PC-3 (cell line): ENCODE measurements around the gene FCRL6. TPM values are rescaled to one million over a fixed set of nuclear protein-coding genes. Genes with fewer than 3 reads are reported as not detected.

Experiments used
- ATAC-seq: fragments of 200-7000 bp; cut with Tn5 transposase; 2 replicates; pipeline ENCODE4 v1.9.1; 2020; ENCODE audit warnings: mild to moderate bottlenecking, moderate library complexity
- BruUV-seq: library from RNA; stranded (reverse); fragments of 400-500 nt; replicated peaks from 2 replicates; lab custom pipeline; 2021; lab: Mats Ljungman, UMichigan
- CTCF ChIA-PET: fragments of 300-600 bp; sonication (Branson Sonifier 250); formaldehyde crosslinking; loops from one replicate; lab custom pipeline; 2022; ENCODE audit warnings: antibody characterized with exemption; lab: Charles Lee
- POLR2A ChIA-PET: fragments of 300-600 bp; sonication (Branson Sonifier 250); formaldehyde crosslinking; loops from one replicate; lab custom pipeline; 2022; ENCODE audit warnings: antibody characterized with exemption; ENCODE audit not compliant: unreplicated experiment; lab: Charles Lee
- DNase-seq: peaks from one replicate; pipeline ENCODE4 v3.0.0-alpha.2; 2015
- H2AFZ ChIP-seq: fragments of 300-600 bp; sonication (generic); 2 replicates; pipeline ENCODE4 v1.6.0; 2016; ENCODE audit warnings: antibody characterized with exemption, low read length
- H3F3A ChIP-seq: fragments of 300-600 bp; sonication (generic); one replicate; pipeline ENCODE4 v1.6.0; 2017; ENCODE audit warnings: antibody characterized with exemption, low read length, control low read depth, mild to moderate bottlenecking; ENCODE audit not compliant: unreplicated experiment
- H3K27ac ChIP-seq: fragments of 300-600 bp; sonication (generic); 2 replicates; pipeline ENCODE4 v1.5.1; 2016; ENCODE audit warnings: mild to moderate bottlenecking, low read length
- H3K27me3 ChIP-seq: fragments of 300-600 bp; sonication (generic); 2 replicates; pipeline ENCODE4 v1.6.1; 2016; ENCODE audit warnings: low read length, mixed read lengths
- H3K36me3 ChIP-seq: fragments of 300-600 bp; sonication (generic); 2 replicates; pipeline ENCODE4 v1.6.1; 2016; ENCODE audit warnings: low read depth, mixed run types, low read length, mixed read lengths
- H3K4me1 ChIP-seq: fragments of 300-600 bp; sonication (generic); 2 replicates; pipeline ENCODE4 v1.5.1; 2016; ENCODE audit warnings: low read length; ENCODE audit not compliant: insufficient read depth
- H3K4me2 ChIP-seq: fragments of 300-600 bp; sonication (generic); 2 replicates; pipeline ENCODE4 v1.6.0; 2016; ENCODE audit warnings: low read length
- H3K4me3 ChIP-seq: fragments of 300-600 bp; sonication (generic); 2 replicates; pipeline ENCODE4 v1.5.1; 2016; ENCODE audit warnings: mild to moderate bottlenecking, low read length, mixed read lengths
- H3K79me2 ChIP-seq: fragments of 300-600 bp; sonication (generic); 2 replicates; pipeline ENCODE4 v1.6.1; 2017; ENCODE audit warnings: low read length, mixed read lengths
- H3K9ac ChIP-seq: fragments of 300-600 bp; sonication (generic); 2 replicates; pipeline ENCODE4 v1.6.0; 2016; ENCODE audit warnings: mild to moderate bottlenecking, low read length
- H3K9me2 ChIP-seq: fragments of 300-600 bp; sonication (generic); replicated peaks from 2 replicates; pipeline ENCODE4 v1.6.1; 2016; ENCODE audit warnings: mixed run types, low read length, mixed read lengths
- H3K9me3 ChIP-seq: fragments of 300-600 bp; sonication (generic); 2 replicates; pipeline ENCODE4 v1.6.1; 2016; ENCODE audit warnings: low read length, mixed read lengths
- H4K20me1 ChIP-seq: fragments of 300-600 bp; sonication (generic); 2 replicates; pipeline ENCODE4 v1.6.1; 2016; ENCODE audit warnings: low read length, mixed read lengths
- CTCF ChIP-seq: fragments of 300-600 bp; sonication (generic); conservative IDR thresholded peaks from 2 replicates; pipeline ENCODE4 v1.5.1; 2017; ENCODE audit warnings: antibody characterized with exemption, low read depth, mild to moderate bottlenecking, low read length
- EZH2 ChIP-seq: fragments of 300-600 bp; sonication (generic); IDR thresholded peaks from one replicate; pipeline ENCODE4 v1.6.1; 2017; ENCODE audit warnings: antibody characterized with exemption, mild to moderate bottlenecking, low read length; ENCODE audit not compliant: unreplicated experiment
- EZH2phosphoT487 ChIP-seq: fragments of 300-600 bp; sonication (generic); IDR thresholded peaks from 2 replicates; pipeline ENCODE4 v1.6.1; 2018; ENCODE audit warnings: mild to moderate bottlenecking, antibody characterized with exemption, low read length, borderline replicate concordance
- intact Hi-C: fragments of 100-400 bp; cut with micrococcal nuclease; formaldehyde crosslinking; loops from 2 replicates; pipeline ENCODE4 v1.9.0; 2023
- total RNA-seq: library from RNA; depleted of rRNA; stranded (reverse); fragments of >200 nt; gene quantifications from 2 replicates; pipeline ENCODE4 v1.2.3, GENCODE V29; 2014

The FCRL6 gene
- total RNA-seq, 1 experiment from 2014 or later, result not detected

GRCh38 chr1:159859767-159860322 is 57.7 kb downstream of the FCRL6 start:
- ChIA-PET CTCF (no interaction called here), POLR2A (no interaction called here)
- Histone ChIP-seq H3K79me2 (no peaks in the 10 kb centered on the region), H3K27ac (no peak overlapping the region), H4K20me1 (no peaks in the 10 kb centered on the region), H3K4me1 (peaks cover 3% of the 10 kb centered on the region), H3F3A (no peaks in the 10 kb centered on the region), H3K9ac (no peak overlapping the region), H3K4me2 (no peak overlapping the region), H3K4me3 (no peak overlapping the region), H2AFZ (no peak overlapping the region), H3K9me2 (no peaks in the 10 kb centered on the region), H3K27me3 (no peaks in the 10 kb centered on the region), H3K9me3 (no peaks in the 10 kb centered on the region), H3K36me3 (no peaks in the 10 kb centered on the region)
- ATAC-seq, result no peak
- no peak for DNase-seq
- TF ChIP-seq EZH2phosphoT487 (no peak), EZH2 (no peak), CTCF (no peak)
- no TSS peak for BruUV-seq
- intact Hi-C loops, result no loop called here

DNA sequence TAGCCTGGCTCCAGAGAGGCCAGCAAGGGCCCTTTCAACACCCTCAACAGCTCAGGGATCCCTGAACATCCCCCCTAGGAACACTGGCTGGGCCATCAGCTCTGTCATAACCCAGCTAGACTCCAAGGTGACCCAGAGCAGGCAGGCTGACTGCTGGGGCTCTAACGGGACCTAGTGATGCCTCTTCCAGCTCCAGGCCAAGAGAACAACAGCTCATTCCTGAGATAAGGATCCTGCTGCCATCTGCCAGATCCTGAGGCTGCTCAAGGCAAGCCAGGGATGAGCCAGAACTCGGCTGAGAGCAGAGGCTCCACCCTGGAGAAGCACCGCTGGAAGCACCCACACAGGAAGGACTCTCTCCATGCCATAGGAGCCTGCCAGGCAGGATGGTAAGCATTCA is 58.3 kb downstream of the FCRL6 start:
- DNase-seq, result no peak
- intact Hi-C loops, result no loop called here
- H4K20me1 ChIP-seq, result no peaks in the 10 kb centered on the region
- no peak overlapping the region for H3K27ac ChIP-seq
- no peak for ATAC-seq
- no peaks in the 10 kb centered on the region; the same call in 1 of the 2 replicates for H3K4me1 ChIP-seq
- H3K9ac ChIP-seq, result no peak overlapping the region
- no peaks in the 10 kb centered on the region for H3K27me3 ChIP-seq
- no peak overlapping the region for H3K4me2 ChIP-seq
- H3K9me2 ChIP-seq, result no peaks in the 10 kb centered on the region
- CTCF ChIA-PET, result no interaction called here
- H3K4me3 ChIP-seq, result no peak overlapping the region
- H3K9me3 ChIP-seq, result no peaks in the 10 kb centered on the region
- no peaks in the 10 kb centered on the region for H3F3A ChIP-seq
- no peaks in the 10 kb centered on the region for H3K79me2 ChIP-seq
- no peaks in the 10 kb centered on the region for H3K36me3 ChIP-seq
- TF ChIP-seq EZH2phosphoT487 (no peak), CTCF (no peak), EZH2 (no peak)
- no peak overlapping the region for H2AFZ ChIP-seq
- BruUV-seq, result no TSS peak
- POLR2A ChIA-PET, result no interaction called here

- CTCF ChIA-PET, result interaction anchor here (0.6 kb wide), 1 partner anchor 146 kb away, joined by 3 read pairs; no protein-coding TSS in a partner anchor
- Histone ChIP-seq H3K4me1 (no peaks in the 10 kb centered on the region; the same call in 1 of the 2 replicates), H3K9me3 (no peaks in the 10 kb centered on the region), H3K4me2 (no peak overlapping the region), H3K27ac (no peak overlapping the region), H3K36me3 (no peaks in the 10 kb centered on the region), H3K79me2 (no peaks in the 10 kb centered on the region), H3K4me3 (no peak overlapping the region), H2AFZ (no peak overlapping the region), H3K27me3 (no peaks in the 10 kb centered on the region), H3K9ac (no peak overlapping the region), H3F3A (no peaks in the 10 kb centered on the region), H3K9me2 (no peaks in the 10 kb centered on the region), H4K20me1 (no peaks in the 10 kb centered on the region)
- no peak for DNase-seq
- BruUV-seq, result no TSS peak
- intact Hi-C loops, result no loop called here
- POLR2A ChIA-PET, result no interaction called here
- no peak for ATAC-seq
- TF ChIP-seq EZH2phosphoT487 (no peak), CTCF (no peak), EZH2 (no peak)
Observed at GRCh38 chr1:159861218-159861617, 59.1 kb downstream of the FCRL6 start.
